Activated T-cell treated with anti-CD3 and anti-CD28 coated beads, Interleukin-2, amount 50 U/mL, for 4 hours (primary cell): Measurements from ENCODE around the gene MALSU1. TPM values are rescaled to one million over a fixed set of nuclear protein-coding genes. Genes with fewer than 3 reads are reported as not detected.

ENCODE experiments used
- ATAC-seq, 2 donors: fragments of 200-7000 bp; cut with Tn5 transposase; one replicate each; pipeline ENCODE4 v1.10.0; 2021
- DNase-seq: peaks from one replicate; pipeline ENCODE4 v3.0.0-alpha.2; 2020
- H3K27me3 Mint-ChIP-seq: one replicate; pipeline ENCODE4 v1.8.0; 2021; ENCODE audit warnings: low read depth, mixed read lengths
- H3K36me3 Mint-ChIP-seq: one replicate; pipeline ENCODE4 v1.8.0; 2022; ENCODE audit warnings: mixed read lengths; ENCODE audit not compliant: insufficient read depth
- H3K4me1 Mint-ChIP-seq: one replicate; pipeline ENCODE4 v1.8.0; 2021; ENCODE audit warnings: low read depth, mixed read lengths
- H3K4me3 Mint-ChIP-seq: one replicate; pipeline ENCODE4 v1.8.0; 2021; ENCODE audit warnings: mild to moderate bottlenecking, moderate library complexity, mixed read lengths
- H3K9me3 Mint-ChIP-seq: one replicate; pipeline ENCODE4 v1.8.0; 2021; ENCODE audit warnings: mixed read lengths
- total RNA-seq, 3 donors: library from RNA; stranded (reverse); gene quantifications; one replicate each; pipeline ENCODE4 v1.2.1, GENCODE V29; 2021

Gene MALSU1
- total RNA-seq, 3 donors from 2014 or later = 96.5 to 121 (median 113) TPM

DNA sequence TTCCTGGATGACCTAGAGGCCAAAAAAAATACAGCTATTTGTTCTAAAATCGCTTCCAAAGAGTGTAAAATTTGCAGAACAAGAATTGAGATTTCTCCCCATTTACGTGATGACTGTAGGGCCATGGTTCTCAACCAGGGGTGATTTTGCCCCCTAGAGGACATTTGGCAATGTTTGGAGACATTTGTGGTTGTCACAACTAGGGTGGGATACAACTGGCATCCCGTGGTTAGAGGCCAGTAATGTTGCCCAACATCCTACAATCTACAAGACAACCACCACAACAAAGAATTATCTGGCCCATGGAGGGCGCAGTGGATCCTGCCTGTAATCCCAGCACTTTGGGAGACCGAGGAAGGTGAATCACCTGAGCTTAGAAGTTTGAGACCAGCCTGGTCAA, 22.8 kb upstream of the MALSU1 start:
- no peaks in the 10 kb centered on the region for H3K27me3 Mint-ChIP-seq
- no peak overlapping the region for H3K4me3 Mint-ChIP-seq
- ATAC-seq (no peak), DNase-seq (no peak)
- no peaks in the 10 kb centered on the region for H3K9me3 Mint-ChIP-seq
- H3K4me1 Mint-ChIP-seq = peaks cover 9% of the 10 kb centered on the region
- H3K36me3 Mint-ChIP-seq = no peaks in the 10 kb centered on the region

GRCh38 chr7:23276947-23277346, 22.2 kb upstream of the MALSU1 start:
- no peak for DNase-seq

DNA sequence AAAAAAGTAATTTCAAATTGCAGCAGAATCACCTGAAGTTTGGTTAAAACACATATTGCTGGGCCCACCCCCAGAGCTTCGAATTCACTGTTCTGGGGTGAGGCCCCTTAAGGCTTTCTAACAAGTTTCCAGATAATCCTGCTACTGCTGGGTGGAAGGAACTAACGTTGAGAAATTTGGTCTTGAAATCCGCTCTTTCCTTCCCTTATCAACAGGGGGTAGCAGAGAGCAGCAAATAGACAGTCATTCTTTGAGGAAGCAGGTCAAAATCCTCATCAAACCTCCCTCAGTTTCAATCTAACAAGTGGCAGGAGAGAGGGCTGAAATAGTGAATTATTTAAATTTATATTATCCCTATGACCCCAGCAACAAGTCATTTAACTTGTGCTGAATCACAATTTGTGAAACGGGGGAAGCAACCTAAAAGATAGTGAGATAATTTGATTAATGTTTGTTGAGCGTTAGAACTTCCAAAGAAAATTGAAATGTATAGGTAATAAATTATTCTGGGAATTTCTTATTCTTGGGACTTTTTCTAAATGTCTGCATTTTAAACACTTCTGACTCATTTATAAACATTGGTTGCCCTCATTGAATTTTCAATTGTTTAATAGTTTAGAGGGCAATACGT, 21.7 kb upstream of the MALSU1 start:
- Mint-ChIP-seq H3K27me3 (no peaks in the 10 kb centered on the region), H3K36me3 (no peaks in the 10 kb centered on the region), H3K9me3 (no peaks in the 10 kb centered on the region), H3K4me1 (peaks cover 9% of the 10 kb centered on the region), H3K4me3 (no peak overlapping the region)
- DNase-seq (no peak), ATAC-seq (peak in 1 of 2 donors; percentile 55)

More at GRCh38 chr7:23276947-23277346, 22.2 kb upstream of the MALSU1 start:
- H3K27me3 Mint-ChIP-seq = no peaks in the 10 kb centered on the region
- peaks cover 9% of the 10 kb centered on the region for H3K4me1 Mint-ChIP-seq
- no peaks in the 10 kb centered on the region for H3K9me3 Mint-ChIP-seq
- H3K36me3 Mint-ChIP-seq = no peaks in the 10 kb centered on the region
- no peak for ATAC-seq
- no peak overlapping the region for H3K4me3 Mint-ChIP-seq

DNA sequence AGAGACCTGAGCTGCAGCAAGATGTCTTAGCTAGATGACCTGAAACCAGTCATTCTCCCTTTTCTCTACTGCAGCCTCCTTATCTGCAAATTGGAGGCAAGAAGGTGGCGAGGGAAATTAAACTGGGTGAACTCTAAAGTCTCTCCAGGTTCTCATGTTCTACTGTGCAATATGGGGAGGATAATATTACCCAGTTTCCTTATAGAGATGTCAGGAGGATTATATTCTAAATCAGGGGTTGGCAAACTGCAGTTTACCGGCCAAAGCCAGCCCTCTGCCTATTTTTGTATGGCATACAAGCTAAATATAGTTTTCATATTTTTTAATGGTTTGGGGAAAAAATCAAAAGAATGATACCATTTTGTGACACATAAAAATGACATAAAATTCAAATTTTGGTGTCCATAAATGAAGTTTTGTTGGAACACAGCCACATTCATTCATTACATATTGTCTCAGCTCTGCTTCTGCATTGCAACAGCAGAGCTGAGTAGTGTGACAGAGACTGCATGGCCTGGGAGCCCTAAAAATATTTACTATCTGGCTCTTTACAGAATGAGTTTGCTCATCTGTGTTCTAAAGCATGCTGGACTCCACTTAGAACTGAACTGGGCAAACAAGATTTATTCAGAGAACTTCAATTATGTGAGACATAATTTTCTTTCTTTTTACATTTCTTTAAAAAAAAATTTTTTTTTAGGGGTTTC, 19.2 kb upstream of the MALSU1 start:
- Mint-ChIP-seq H3K27me3 (no peaks in the 10 kb centered on the region), H3K36me3 (no peaks in the 10 kb centered on the region), H3K9me3 (no peaks in the 10 kb centered on the region), H3K4me3 (no peak overlapping the region), H3K4me1 (no peaks in the 10 kb centered on the region)
- DNase-seq (no peak), ATAC-seq (no peak)

- H3K27me3 Mint-ChIP-seq = no peaks in the 10 kb centered on the region
- H3K4me3 Mint-ChIP-seq = no peak overlapping the region
- DNase-seq = no peak
- no peaks in the 10 kb centered on the region for H3K36me3 Mint-ChIP-seq
- ATAC-seq = no peak
- no peaks in the 10 kb centered on the region for H3K9me3 Mint-ChIP-seq
- peaks cover 5% of the 10 kb centered on the region for H3K4me1 Mint-ChIP-seq
These were observed 16.1 kb upstream of the MALSU1 start for GRCh38 chr7:23283086-23283485.

DNA sequence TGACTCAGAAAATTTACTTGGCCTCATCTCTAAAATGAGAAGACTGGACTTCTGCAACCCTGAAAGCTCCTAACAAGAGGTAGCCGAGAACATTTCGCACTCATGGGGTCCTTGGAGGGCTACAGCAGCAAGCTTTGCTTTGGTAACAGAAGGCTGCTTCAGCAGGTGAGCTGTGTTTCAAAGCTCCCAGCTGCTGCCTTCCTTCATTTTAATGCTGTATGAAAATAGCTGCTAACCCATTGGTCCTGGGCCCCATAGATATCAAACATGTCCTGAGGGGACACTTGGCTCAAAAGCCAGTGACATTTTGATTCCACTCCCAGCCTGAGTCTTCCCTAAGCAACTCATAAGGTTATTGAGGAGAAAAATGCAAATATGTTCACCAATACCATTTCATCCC, 14.3 kb upstream of the MALSU1 start:
- no peaks in the 10 kb centered on the region for H3K36me3 Mint-ChIP-seq
- ATAC-seq (no peak), DNase-seq (no peak)
- H3K27me3 Mint-ChIP-seq = no peaks in the 10 kb centered on the region
- H3K4me3 Mint-ChIP-seq = no peak overlapping the region
- no peaks in the 10 kb centered on the region for H3K9me3 Mint-ChIP-seq
- H3K4me1 Mint-ChIP-seq = peaks cover 5% of the 10 kb centered on the region

GRCh38 chr7:23285657-23286646, 13.2 kb upstream of the MALSU1 start:
- Mint-ChIP-seq H3K27me3 (no peaks in the 10 kb centered on the region), H3K4me3 (no peak overlapping the region), H3K9me3 (no peaks in the 10 kb centered on the region), H3K4me1 (peaks cover 5% of the 10 kb centered on the region), H3K36me3 (no peaks in the 10 kb centered on the region)
- no peak for ATAC-seq
- DNase-seq = no peak

DNA sequence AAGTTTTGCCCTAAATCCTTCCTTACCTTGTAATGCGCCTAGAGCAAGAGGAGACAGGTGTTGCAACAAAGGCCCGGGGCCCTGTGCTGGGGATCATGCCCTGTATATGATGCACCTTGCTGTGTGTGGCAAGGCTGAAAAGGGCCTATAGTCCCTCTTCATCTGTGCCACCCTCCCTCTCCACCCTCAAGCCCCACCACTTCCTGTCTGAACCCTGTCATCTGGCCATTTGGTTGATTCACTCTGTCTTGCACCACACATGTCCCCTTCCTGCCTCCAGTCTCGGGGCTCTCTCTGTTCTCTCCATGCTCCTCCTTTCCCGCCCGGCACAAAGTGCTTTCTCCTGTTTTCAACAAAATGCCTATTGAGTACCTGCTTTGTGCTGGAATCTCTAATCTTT, 11.5 kb upstream of the MALSU1 start:
- H3K4me3 Mint-ChIP-seq = no peak overlapping the region
- H3K27me3 Mint-ChIP-seq = no peaks in the 10 kb centered on the region
- H3K4me1 Mint-ChIP-seq = peaks cover 5% of the 10 kb centered on the region
- H3K9me3 Mint-ChIP-seq = no peaks in the 10 kb centered on the region
- no peaks in the 10 kb centered on the region for H3K36me3 Mint-ChIP-seq
- no peak for DNase-seq
- no peak for ATAC-seq

DNA sequence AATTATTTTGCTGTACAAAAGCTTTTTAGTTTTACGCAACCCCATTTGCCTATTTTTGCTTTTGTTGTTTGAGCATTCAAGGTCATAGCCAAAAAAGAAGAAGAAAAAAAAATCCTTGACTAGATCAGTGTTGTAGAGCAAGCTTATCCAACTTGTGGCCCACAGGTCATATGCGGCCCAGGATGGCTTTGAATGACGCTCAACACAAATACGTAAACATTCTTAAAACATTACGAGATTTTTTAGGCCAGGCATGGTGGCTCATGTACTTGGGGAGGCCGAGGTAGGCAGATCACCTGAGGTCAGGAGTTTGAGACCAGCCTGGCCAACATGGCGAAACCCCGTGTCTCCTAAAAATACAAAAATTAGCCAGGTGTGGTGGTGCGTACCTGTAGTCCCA, 8.1 kb upstream of the MALSU1 start:
- H3K4me3 Mint-ChIP-seq = no peak overlapping the region
- H3K27me3 Mint-ChIP-seq = no peaks in the 10 kb centered on the region
- no peaks in the 10 kb centered on the region for H3K9me3 Mint-ChIP-seq
- H3K4me1 Mint-ChIP-seq = peaks cover 5% of the 10 kb centered on the region
- H3K36me3 Mint-ChIP-seq = no peaks in the 10 kb centered on the region
- no peak for DNase-seq
- no peak for ATAC-seq

- DNase-seq = no peak
- no peak for ATAC-seq
- no peak overlapping the region for H3K4me3 Mint-ChIP-seq
- peaks cover 5% of the 10 kb centered on the region for H3K4me1 Mint-ChIP-seq
- no peaks in the 10 kb centered on the region for H3K36me3 Mint-ChIP-seq
- H3K27me3 Mint-ChIP-seq = no peaks in the 10 kb centered on the region
- no peaks in the 10 kb centered on the region for H3K9me3 Mint-ChIP-seq
These were observed 7.1 kb upstream of the MALSU1 start for GRCh38 chr7:23291957-23292560.

GRCh38 chr7:23292623-23293022, 6.5 kb upstream of the MALSU1 start:
- no peaks in the 10 kb centered on the region for H3K27me3 Mint-ChIP-seq
- no peaks in the 10 kb centered on the region for H3K36me3 Mint-ChIP-seq
- DNase-seq (no peak), ATAC-seq (no peak)
- H3K4me3 Mint-ChIP-seq = no peak overlapping the region
- peaks cover 3% of the 10 kb centered on the region for H3K4me1 Mint-ChIP-seq
- no peaks in the 10 kb centered on the region for H3K9me3 Mint-ChIP-seq

DNA sequence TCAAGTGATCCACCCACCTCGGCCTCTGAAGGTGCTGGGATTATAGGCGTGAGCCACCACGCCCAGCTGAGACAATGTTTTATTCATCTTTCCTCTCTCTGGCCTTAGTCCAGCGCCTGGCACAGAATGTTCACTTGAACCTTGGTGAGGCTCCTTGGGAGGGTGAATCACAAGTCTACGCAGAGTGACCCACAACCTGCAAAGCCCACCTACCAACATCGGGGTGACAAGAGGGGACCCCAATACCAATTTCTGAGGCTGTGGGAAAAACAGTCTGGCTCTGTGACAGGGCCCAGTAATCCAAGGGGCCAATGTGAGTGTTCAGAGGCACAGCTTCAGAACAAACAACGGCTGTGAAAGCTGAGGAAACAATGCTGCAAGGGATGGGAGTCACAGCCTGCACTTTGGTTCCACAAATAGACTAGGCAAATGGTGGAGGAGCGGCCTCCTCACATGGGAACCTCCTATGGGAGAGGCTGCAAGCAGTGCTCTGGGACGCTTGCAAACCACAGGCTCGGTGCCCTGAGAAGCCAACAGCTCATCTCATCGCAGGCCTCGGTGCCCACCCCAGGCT, 5.6 kb upstream of the MALSU1 start:
- Mint-ChIP-seq H3K9me3 (no peaks in the 10 kb centered on the region), H3K4me3 (no peak overlapping the region), H3K36me3 (no peaks in the 10 kb centered on the region), H3K4me1 (peaks cover 5% of the 10 kb centered on the region), H3K27me3 (no peaks in the 10 kb centered on the region)
- DNase-seq (no peak), ATAC-seq (no peak)

DNA sequence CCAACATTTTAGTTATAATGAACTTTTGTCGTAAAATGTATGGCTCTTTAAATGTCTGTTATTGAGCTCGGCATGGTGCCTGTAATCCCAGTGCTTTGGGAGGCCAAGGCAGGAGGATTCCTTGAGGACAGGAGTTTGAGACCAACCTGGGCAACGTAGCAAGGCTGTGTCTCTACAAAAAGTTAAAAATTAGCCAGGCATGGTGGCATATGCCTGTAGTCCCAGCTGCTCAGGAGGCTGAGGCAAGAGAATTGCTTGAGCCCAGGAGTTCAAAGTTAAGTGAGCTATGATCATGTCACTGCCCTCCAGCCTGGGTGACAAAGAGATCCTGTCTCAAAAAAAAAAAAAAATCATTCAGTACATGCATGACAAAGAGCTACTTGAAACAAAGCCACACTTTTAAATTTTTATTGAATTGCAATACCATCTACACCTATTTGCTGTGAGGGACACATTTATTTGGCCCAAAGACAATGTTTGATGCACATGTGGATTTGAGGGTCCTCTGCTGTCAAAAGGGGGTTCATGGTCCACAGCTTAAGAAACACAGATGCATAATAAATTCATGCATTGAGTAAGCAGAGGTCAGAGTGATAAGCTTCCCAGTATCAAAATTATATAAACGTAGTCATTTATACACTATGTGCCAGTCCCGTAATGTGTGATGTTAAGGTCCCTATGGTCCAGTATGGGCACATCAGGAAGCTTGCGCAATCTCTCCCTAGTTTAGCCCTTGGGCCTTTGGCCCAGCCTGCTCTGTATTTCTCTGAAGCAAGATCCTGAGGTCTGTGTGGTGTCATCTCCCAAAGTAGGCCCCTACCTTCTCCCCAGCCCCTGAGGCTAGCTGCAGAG, 4.4 kb upstream of the MALSU1 start:
- H3K4me3 Mint-ChIP-seq = no peak overlapping the region
- H3K9me3 Mint-ChIP-seq = no peaks in the 10 kb centered on the region
- DNase-seq (no peak), ATAC-seq (no peak)
- H3K4me1 Mint-ChIP-seq = peaks cover 12% of the 10 kb centered on the region
- H3K27me3 Mint-ChIP-seq = no peaks in the 10 kb centered on the region
- H3K36me3 Mint-ChIP-seq = no peaks in the 10 kb centered on the region
